IPS-15b (cell line): ENCODE measurements around the gene U2AF2.

ENCODE experiments used
- H3K27me3 ChIP-seq: one replicate; pipeline ENCODE4 v1.6.1; 2013; ENCODE audit warnings: low read length; ENCODE audit not compliant: control insufficient read depth, insufficient read depth
- H3K36me3 ChIP-seq: one replicate; pipeline ENCODE4 v1.6.1; 2013; ENCODE audit warnings: low read length; ENCODE audit not compliant: control insufficient read depth, insufficient read depth
- H3K4me1 ChIP-seq: one replicate; pipeline ENCODE4 v1.6.1; 2013; ENCODE audit warnings: mild to moderate bottlenecking, low read length; ENCODE audit not compliant: control insufficient read depth, insufficient read depth
- H3K4me3 ChIP-seq: one replicate; pipeline ENCODE4 v1.5.1; 2013; ENCODE audit warnings: low read depth, low read length
- H3K9ac ChIP-seq: one replicate; pipeline ENCODE4 v1.6.1; 2013; ENCODE audit warnings: low read depth, mild to moderate bottlenecking, low read length
- H3K9me3 ChIP-seq: one replicate; pipeline ENCODE4 v1.6.1; 2013; ENCODE audit warnings: mild to moderate bottlenecking, low read length; ENCODE audit not compliant: control insufficient read depth, insufficient read depth

U2AF2 gene

GRCh38 chr19:55683449-55684261 is 28.8 kb downstream of the U2AF2 start:
- Histone ChIP-seq H3K27me3 (no peaks in the 10 kb centered on the region), H3K9me3 (no peaks in the 10 kb centered on the region), H3K4me1 (no peaks in the 10 kb centered on the region), H3K9ac (no peak overlapping the region), H3K4me3 (no peak overlapping the region), H3K36me3 (peaks cover 44% of the 10 kb centered on the region)

- peaks cover 44% of the 10 kb centered on the region for H3K36me3 ChIP-seq
- H3K9me3 ChIP-seq = no peaks in the 10 kb centered on the region
- H3K4me3 ChIP-seq = no peak overlapping the region
- H3K4me1 ChIP-seq = no peaks in the 10 kb centered on the region
- no peaks in the 10 kb centered on the region for H3K27me3 ChIP-seq
- H3K9ac ChIP-seq = no peak overlapping the region
Measured at GRCh38 chr19:55684946-55685681, 30.3 kb downstream of the U2AF2 start.

GRCh38 chr19:55685776-55686175 is 30.9 kb downstream of the U2AF2 start:
- Histone ChIP-seq H3K9ac (no peak overlapping the region), H3K4me3 (no peak overlapping the region), H3K4me1 (no peaks in the 10 kb centered on the region), H3K36me3 (peaks cover 44% of the 10 kb centered on the region), H3K9me3 (no peaks in the 10 kb centered on the region), H3K27me3 (no peaks in the 10 kb centered on the region)

- no peaks in the 10 kb centered on the region for H3K9me3 ChIP-seq
- H3K9ac ChIP-seq = no peak overlapping the region
- no peaks in the 10 kb centered on the region for H3K27me3 ChIP-seq
- H3K36me3 ChIP-seq = peaks cover 44% of the 10 kb centered on the region
- H3K4me1 ChIP-seq = no peaks in the 10 kb centered on the region
- no peak overlapping the region for H3K4me3 ChIP-seq
Measured at GRCh38 chr19:55686311-55687050, 31.6 kb downstream of the U2AF2 start.

GRCh38 chr19:55687281-55688201 is 32.7 kb downstream of the U2AF2 start:
- Histone ChIP-seq H3K9me3 (no peaks in the 10 kb centered on the region), H3K9ac (no peak overlapping the region), H3K36me3 (peaks cover 46% of the 10 kb centered on the region)

GRCh38 chr19:55688422-55689218 is 33.8 kb downstream of the U2AF2 start:
- no peak overlapping the region for H3K9ac ChIP-seq
- H3K4me3 ChIP-seq = no peak overlapping the region
- peaks cover 55% of the 10 kb centered on the region for H3K36me3 ChIP-seq
- no peaks in the 10 kb centered on the region for H3K27me3 ChIP-seq
- H3K9me3 ChIP-seq = no peaks in the 10 kb centered on the region
- no peaks in the 10 kb centered on the region for H3K4me1 ChIP-seq

More at GRCh38 chr19:55687281-55688201, 32.7 kb downstream of the U2AF2 start:
- H3K4me3 ChIP-seq = no peak overlapping the region
- no peaks in the 10 kb centered on the region for H3K27me3 ChIP-seq
- H3K4me1 ChIP-seq = no peaks in the 10 kb centered on the region

- Histone ChIP-seq H3K9ac (no peak overlapping the region), H3K4me3 (no peak overlapping the region), H3K27me3 (no peaks in the 10 kb centered on the region), H3K4me1 (no peaks in the 10 kb centered on the region), H3K36me3 (peaks cover 64% of the 10 kb centered on the region), H3K9me3 (no peaks in the 10 kb centered on the region)
Measured at GRCh38 chr19:55689411-55690108, 34.7 kb downstream of the U2AF2 start.

GRCh38 chr19:55690109-55690768 is 35.4 kb downstream of the U2AF2 start:
- peaks cover 65% of the 10 kb centered on the region for H3K36me3 ChIP-seq
- H3K4me3 ChIP-seq = no peak overlapping the region
- H3K9me3 ChIP-seq = no peaks in the 10 kb centered on the region
- H3K9ac ChIP-seq = no peak overlapping the region
- no peaks in the 10 kb centered on the region for H3K27me3 ChIP-seq
- no peaks in the 10 kb centered on the region for H3K4me1 ChIP-seq

GRCh38 chr19:55690769-55691545 is 36.1 kb downstream of the U2AF2 start:
- Histone ChIP-seq H3K27me3 (no peaks in the 10 kb centered on the region), H3K9me3 (no peaks in the 10 kb centered on the region), H3K36me3 (peaks cover 65% of the 10 kb centered on the region), H3K9ac (no peak overlapping the region), H3K4me1 (no peaks in the 10 kb centered on the region), H3K4me3 (no peak overlapping the region)
